Stomach (tissue), 9 donors: Measurements from ENCODE around the gene DHODH. TPM values are rescaled to one million over a fixed set of nuclear protein-coding genes. Genes with fewer than 3 reads are reported as not detected.
"Not testable (repeated sequence)": the region's sequence is repeated elsewhere in the genome, so short reads cannot be mapped to it uniquely, and the experiment has no call there.

ENCODE experiments used
- DNase-seq, 2 donors: peaks; one replicate each; pipeline versions ENCODE4 v3.0.0 to v3.0.0-alpha.2; 2013 to 2019
- H3K27ac ChIP-seq, 5 donors: fragments of 200-600 bp in 4 of 5; sonication (generic) in 4 of 5; one replicate each; pipeline ENCODE4 v1.5.1; 2013 to 2019; ENCODE audit warnings: mild to moderate bottlenecking in 1 of 5, moderate library complexity in 1 of 5
- H3K27me3 ChIP-seq, 3 donors: fragments of 200-600 bp; sonication (generic); one replicate each; pipeline ENCODE4 v1.5.1; 2017 to 2019; ENCODE audit warnings: mixed run types in 1 of 3
- H3K36me3 ChIP-seq, 4 donors: fragments of 200-600 bp; sonication (generic); 1 replicate in 3 of 4; 2 replicates in 1 of 4; pipeline ENCODE4 v1.5.1; 2016 to 2019
- H3K4me1 ChIP-seq, 4 donors: fragments of 200-600 bp; sonication (generic); one replicate each; pipeline ENCODE4 v1.5.1; 2016 to 2019
- H3K4me3 ChIP-seq, 4 donors: fragments of 200-600 bp; sonication (generic) in 3 of 4; one replicate each; pipeline ENCODE4 v1.5.1; 2016 to 2019; ENCODE audit warnings: mild to moderate bottlenecking in 1 of 4
- H3K9me3 ChIP-seq, 4 donors: fragments of 200-600 bp; sonication (generic); one replicate each; pipeline ENCODE4 v1.5.1; 2016 to 2019
- CTCF ChIP-seq, 7 experiments: fragments of 450-650 bp in 4 of 7; fragments of 200-600 bp in 3 of 7; sonication (generic) in 3 of 7; IDR thresholded peaks; one replicate each; pipeline ENCODE4 v1.5.1; 2016 to 2019; ENCODE audit warnings: antibody characterized with exemption in 7 of 7, control low read depth in 2 of 7, mild to moderate bottlenecking in 1 of 7
- EP300 ChIP-seq: sonication (generic); formaldehyde crosslinking; IDR thresholded peaks from one replicate; pipeline ENCODE4 v1.6.1; 2017; ENCODE audit warnings: antibody characterized with exemption
- POLR2A ChIP-seq, 4 donors: fragments of 450-650 bp; IDR thresholded peaks; one replicate each; pipeline ENCODE4 v1.6.1; 2016; ENCODE audit warnings: antibody characterized with exemption in 4 of 4, control low read depth in 2 of 4, mild to moderate bottlenecking in 1 of 4, moderate library complexity in 1 of 4
- POLR2AphosphoS5 ChIP-seq, 3 donors: sonication (generic); formaldehyde crosslinking; IDR thresholded peaks; one replicate each; pipeline ENCODE4 v1.6.1; 2016; ENCODE audit warnings: antibody characterized with exemption in 3 of 3
- WGBS, 5 donors: extraction: QIAGEN DNeasy Blood & Tissue Kit in 3 of 5; methylation state at CpG; one replicate each; pipeline versions ENCODE4 v1.1.5 to v1.1.7; 2013 to 2018; 5-methylcytosine and 5-hydroxymethylcytosine counted together
- intact Hi-C: fragments of 100-400 bp; cut with DNase I; formaldehyde crosslinking; loops from one replicate; pipeline ENCODE4 v1.15.1; 2023; ENCODE audit warnings: low total_unique reads
- polyA plus RNA-seq, 3 donors: library from polyadenylated mRNA; stranded (reverse); fragments of 200-250 nt; gene quantifications; one replicate each; pipeline ENCODE4 v1.2.3, GENCODE V29; 2013
- total RNA-seq, 5 donors: library from RNA; depleted of rRNA; stranded (reverse); fragments of >200 nt; gene quantifications; one replicate each; pipeline versions ENCODE4 v1.1.0 to v1.2.3, GENCODE V29; 2014 to 2016
- donor health status: healthy with polysubstance abuse.
- donor health status: Bipolar disorder and iron deficiency.
- donor health status: healthy.

Gene DHODH
- total and polyA plus RNA-seq, 8 donors = 1.2 to 6.0 (median 3.7) TPM; not detected in 1

GRCh38 chr16:71995038-71995437, 13.5 kb upstream of the DHODH start:
- TF ChIP-seq POLR2A (IDR thresholded peaks at IDR 0.05) (no peak), POLR2AphosphoS5 (IDR thresholded peaks at IDR 0.05) (no peak), CTCF (IDR thresholded peaks at IDR 0.05) (no peak), EP300 (no peak)
- Histone ChIP-seq H3K9me3 (no peaks in the 10 kb centered on the region), H3K36me3 (no peaks in the 10 kb centered on the region), H3K27ac (no peak overlapping the region), H3K4me3 (no peak overlapping the region), H3K27me3 (peaks cover 0 to 13% (median 0%) of the 10 kb centered on the region in 3 donors), H3K4me1 (no peaks in the 10 kb centered on the region)
- intact Hi-C loops = no loop called here
- WGBS, 5 donors = 49 to 74% (median 62%) methylated on average over 5 of the region's 5 CpGs
- no peak for DNase-seq

GRCh38 chr16:71997578-71997977, 11.0 kb upstream of the DHODH start:
- peaks cover 0 to 13% (median 0%) of the 10 kb centered on the region in 3 donors for H3K27me3 ChIP-seq
- WGBS, 5 donors = 94 to 96% (median 95%) methylated on average over 9 of the region's 9 CpGs
- H3K27ac ChIP-seq, intact Hi-C loops, H3K4me1 ChIP-seq, DNase-seq, H3K4me3 ChIP-seq, H3K36me3 ChIP-seq, H3K9me3 ChIP-seq: not testable (repeated sequence)

GRCh38 chr16:72001180-72001874, 7.2 kb upstream of the DHODH start:
- Histone ChIP-seq H3K36me3 (no peaks in the 10 kb centered on the region), H3K9me3 (no peaks in the 10 kb centered on the region), H3K4me3 (no peak overlapping the region), H3K27ac (no peak overlapping the region), H3K4me1 (no peaks in the 10 kb centered on the region), H3K27me3 (peaks cover 0 to 12% (median 0%) of the 10 kb centered on the region in 3 donors)
- 24 to 44% (median 35%) methylated on average over 7 of the region's 7 CpGs for WGBS, 5 donors
- TF ChIP-seq CTCF (IDR thresholded peaks at IDR 0.05) = no peak
- no peak for TF ChIP-seq POLR2AphosphoS5 (IDR thresholded peaks at IDR 0.05)
- no peak for TF ChIP-seq EP300
- TF ChIP-seq POLR2A (IDR thresholded peaks at IDR 0.05) = no peak
- peak in 1 of 2 donors; percentile 32 for DNase-seq
- intact Hi-C loops = no loop called here

GRCh38 chr16:72002619-72003018, 5.9 kb upstream of the DHODH start:
- Histone ChIP-seq H3K27me3 (no peaks in the 10 kb centered on the region), H3K36me3 (no peaks in the 10 kb centered on the region), H3K4me3 (no peak overlapping the region), H3K9me3 (no peaks in the 10 kb centered on the region), H3K4me1 (no peaks in the 10 kb centered on the region), H3K27ac (no peak overlapping the region)
- DNase-seq = no peak
- TF ChIP-seq POLR2AphosphoS5 (IDR thresholded peaks at IDR 0.05) = no peak
- TF ChIP-seq CTCF (IDR thresholded peaks at IDR 0.05) = no peak
- TF ChIP-seq EP300 = no peak
- TF ChIP-seq POLR2A (IDR thresholded peaks at IDR 0.05) = no peak
- 78 to 89% (median 85%) methylated on average over 1 of the region's 1 CpG for WGBS, 5 donors
- intact Hi-C loops = no loop called here

- 70 to 81% (median 73%) methylated on average over 9 of the region's 9 CpGs for WGBS, 5 donors
- intact Hi-C loops, DNase-seq, H3K9me3 ChIP-seq, H3K27me3 ChIP-seq: not testable (repeated sequence)
- H3K4me1 ChIP-seq = peaks cover 4 to 16% (median 10%) of the 10 kb centered on the region in 4 donors
- H3K4me3 ChIP-seq = peak overlapping the region; percentile 89 to 99 (median 95)
- H3K36me3 ChIP-seq = peaks cover 0 to 13% (median 9%) of the 10 kb centered on the region in 4 donors
- H3K27ac ChIP-seq = peak overlapping the region in 3 of 5 donors; percentile 5 to 74 (median 68)
These were observed 500 bp upstream of the DHODH start for GRCh38 chr16:72008065-72008423.
